NCI-H2196 treated with DMSO at 0.1 percent for 48 hours (cell line): Measurements from ENCODE around the gene FBXO15.

ENCODE experiments used
- DNase-seq: peaks from one replicate; lab custom pipeline; 2025; ENCODE audit not compliant: unreplicated experiment; lab: John Stamatoyannopoulos, UW

The FBXO15 gene

DNA sequence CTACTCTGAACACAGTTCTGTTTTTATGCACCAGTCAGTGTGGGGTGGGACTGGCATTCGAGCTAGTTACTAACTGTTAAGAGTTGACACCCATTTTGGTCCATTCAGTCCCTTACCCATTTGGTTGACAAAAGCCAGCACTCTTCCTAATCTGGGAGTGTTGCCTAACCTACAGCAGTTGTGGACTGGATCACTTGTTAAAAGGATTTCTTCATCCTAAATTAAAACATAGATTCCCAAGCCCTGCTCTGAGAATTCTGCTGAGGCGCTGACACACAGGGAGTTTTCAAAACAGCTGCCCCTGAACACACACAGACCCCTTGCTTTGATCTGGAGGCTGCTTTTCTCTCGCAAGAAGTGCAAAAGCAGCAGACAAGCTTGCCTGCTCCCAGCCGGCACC lies 7.1 kb upstream of the FBXO15 start:
- no peak for DNase-seq

DNA sequence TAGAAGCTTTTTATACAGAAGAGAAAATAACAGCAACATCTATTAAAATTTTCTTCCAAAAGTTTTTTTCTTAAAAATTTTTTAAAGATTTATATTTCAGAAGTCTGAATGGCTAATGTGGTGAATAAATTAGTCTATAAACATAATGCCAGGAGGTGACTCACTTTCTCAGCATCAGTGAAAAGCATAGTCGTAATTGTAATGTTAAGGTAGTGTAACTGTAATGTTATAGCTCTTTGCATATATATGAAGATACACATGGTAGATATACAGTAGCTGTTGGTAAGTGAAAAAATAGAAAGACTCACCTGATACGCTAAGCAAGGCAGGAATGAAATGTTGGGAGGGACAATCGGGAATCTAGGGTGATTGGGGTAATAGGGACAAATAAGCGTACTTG lies 6.2 kb upstream of the FBXO15 start:
- no peak for DNase-seq

DNA sequence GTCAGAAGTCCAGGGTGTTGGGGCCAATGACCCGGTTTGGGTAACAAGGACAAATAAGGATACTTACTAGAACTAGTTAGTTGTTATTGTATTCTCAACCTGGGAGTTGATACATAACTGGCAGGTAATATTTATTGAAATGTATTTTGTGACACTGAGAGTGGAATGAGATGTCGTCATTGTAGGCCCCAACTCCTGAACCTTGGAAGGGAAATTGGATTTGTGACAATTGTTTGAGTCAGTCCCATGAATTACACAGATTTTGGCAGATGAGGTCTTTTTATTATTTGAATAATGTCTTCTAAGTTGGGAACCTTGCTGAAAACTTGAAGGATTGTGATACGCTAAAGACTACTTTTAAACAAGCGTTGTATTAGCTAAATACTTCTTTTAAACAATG lies 5.7 kb upstream of the FBXO15 start:
- no peak for DNase-seq

DNA sequence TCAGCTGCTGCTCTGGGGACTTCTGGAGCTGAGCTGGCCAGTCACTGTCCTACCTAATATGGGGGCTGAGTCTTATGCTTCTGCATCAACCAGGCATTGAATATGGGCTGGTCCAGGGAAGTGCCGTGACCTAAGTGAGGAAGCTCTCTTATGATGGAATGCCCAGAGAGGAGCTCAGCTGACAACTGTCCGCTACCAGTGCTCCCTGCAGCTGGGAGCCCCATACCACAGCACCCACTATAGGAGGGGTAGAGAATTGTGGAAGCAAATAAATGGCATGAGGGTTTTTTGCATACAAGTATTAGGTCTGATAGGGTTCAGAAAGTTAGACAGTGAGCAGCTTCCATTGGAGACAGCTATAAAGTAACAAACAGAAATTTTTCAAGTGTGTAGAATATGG lies 5.2 kb upstream of the FBXO15 start:
- no peak for DNase-seq

DNA sequence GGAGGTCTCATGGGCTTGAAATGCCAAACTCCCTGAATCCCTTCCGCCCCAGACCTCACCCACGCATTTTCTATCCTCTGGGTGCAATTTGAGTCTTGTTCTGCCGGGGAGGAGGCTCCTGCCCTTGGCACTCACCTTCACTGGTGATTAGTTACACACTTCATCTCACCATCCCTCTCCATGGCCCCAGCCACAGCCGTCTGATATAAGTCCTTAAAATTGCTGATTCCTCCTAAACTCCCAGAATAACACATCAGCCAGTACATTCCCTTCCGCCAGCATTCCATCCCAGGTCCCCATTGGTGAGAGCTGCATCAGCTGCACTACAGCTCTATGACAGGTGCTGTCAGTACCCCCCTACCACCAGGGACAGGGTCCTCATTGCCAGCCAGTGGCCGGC lies 4.6 kb upstream of the FBXO15 start:
- no peak for DNase-seq

DNA sequence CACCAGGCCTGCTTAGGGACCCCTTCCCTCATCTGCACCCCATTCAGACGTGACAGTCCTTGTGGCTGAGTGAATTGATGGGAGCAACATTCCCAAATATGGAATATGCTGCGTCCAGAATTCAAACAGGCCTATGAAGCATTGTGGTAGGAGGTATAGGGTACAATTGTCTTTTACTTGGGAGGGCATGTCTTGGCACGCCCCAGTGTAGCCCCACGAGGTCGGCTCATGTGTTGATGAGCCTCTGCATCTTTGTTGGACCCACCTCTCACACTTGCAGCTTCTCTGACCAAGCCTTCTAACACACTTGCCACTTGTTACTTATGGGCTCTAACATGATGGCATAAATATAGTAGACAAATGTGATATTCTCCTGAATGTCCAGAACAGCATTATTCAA lies 2.2 kb upstream of the FBXO15 start:
- no peak for DNase-seq

DNA sequence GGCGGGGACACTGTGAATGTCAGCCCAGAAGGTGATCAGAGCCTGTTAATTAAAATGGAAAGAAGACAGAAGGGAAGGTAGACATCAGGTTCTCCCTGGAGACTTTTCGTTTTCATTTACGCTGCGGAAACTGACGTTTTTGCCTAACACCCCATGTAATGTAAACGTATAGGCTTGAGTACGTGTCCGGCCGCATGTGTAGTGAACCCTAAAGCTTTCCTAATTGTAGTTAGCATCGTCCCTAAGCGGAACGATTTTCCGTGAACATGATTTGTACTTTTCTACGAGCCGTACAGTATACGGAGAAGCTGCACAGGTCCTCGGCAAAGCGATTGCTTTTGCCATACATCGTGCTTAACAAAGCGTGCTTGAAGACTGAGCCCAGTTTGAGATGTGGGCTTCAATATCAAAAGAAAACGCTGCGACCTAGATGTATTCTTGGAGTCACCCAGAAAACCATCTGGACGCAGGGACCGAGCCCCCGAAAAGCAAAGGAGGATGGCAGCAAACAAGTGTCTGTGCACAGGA lies 973 bp upstream of the FBXO15 start:
- no peak for DNase-seq

DNA sequence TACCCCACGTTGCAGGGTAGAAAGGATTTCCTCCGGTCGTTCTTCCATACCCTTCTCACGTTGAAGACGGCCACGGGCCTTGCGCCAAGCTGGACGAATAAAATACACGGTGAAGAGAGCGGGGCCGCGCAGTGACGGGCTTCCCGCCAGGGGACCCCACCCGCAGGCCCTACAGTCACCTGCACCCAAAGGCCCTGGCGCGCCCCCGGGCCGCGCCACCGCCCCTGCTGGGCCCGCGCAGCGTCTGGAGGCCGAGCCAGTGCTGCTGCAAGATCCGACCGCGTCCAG lies 199 bp downstream of the FBXO15 start:
- DNase-seq = no peak

DNA sequence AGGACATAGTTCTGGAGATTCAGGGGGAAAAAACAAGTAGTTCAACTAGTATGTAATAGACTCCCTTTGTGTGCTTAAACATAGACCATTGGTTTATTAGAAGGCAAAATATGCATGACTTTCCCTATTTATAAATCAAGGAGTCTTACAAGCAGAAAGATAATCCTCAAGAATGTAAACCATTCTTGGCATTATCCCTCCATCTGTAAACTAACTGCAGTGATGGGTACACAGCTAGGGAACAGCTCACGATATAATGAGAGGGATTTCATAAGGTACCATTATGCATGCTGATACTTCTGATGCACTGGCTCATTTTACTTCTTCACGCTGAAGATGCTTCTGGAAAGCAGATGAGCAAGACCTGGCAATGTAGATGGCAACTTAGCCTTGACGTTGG lies 878 bp downstream of the FBXO15 start:
- DNase-seq = no peak

DNA sequence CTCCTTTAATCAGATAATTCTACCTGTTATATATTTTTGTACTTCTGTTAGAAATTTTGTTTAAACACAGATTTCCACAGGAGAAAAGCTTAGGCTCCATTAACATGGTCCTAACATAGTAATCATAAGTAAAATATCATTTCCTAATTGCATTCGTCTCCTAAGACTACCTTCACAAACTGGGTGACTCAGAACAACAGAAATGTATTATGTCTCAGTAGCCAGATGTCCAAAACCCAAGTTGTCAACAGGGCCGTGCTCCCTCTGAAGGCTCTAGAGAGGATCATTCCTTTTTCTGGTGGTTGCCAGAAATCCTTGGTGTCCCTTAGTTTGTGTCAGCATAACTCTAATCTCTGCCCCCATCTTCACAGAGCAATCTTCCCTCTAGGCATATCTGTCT lies 5.4 kb downstream of the FBXO15 start:
- DNase-seq = no peak

DNA sequence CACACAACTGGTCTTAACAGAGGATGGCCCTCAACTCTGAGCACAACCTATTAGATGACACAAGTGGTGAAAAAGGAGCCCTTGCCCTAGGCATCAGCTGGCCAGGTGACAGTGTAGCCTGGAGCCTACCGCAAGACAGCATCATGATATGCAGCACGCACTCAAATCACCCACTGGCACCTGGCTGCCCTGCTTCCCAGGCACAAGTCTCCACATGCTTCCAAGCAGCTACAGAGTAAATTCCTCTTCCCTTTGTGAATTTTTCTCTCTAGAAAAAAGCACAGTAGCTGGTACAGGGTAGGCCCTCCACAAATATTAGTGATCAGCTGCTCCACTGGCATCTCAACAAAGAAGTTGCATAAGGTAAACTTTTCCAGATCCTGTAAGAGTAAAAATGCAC lies 6.0 kb downstream of the FBXO15 start:
- no peak for DNase-seq

DNA sequence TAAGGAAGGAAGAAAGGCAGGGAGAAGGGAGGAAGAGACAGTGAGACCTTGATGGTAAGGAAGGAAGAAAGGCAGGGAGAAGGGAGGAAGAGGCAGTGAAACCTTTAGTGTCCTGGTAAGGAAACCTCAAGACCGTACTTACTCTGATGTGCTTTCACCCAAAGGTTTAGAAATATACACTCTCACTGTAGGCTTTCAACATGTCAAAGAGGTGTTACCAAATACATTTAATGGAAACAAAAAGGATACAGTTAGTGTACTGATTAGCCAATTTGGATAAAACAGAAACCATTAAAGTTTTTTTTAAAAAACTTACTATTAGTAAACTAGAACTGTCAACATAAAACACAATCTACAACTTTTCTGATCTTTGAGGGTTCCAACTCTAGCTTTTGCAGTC lies 7.1 kb downstream of the FBXO15 start:
- no peak for DNase-seq

DNA sequence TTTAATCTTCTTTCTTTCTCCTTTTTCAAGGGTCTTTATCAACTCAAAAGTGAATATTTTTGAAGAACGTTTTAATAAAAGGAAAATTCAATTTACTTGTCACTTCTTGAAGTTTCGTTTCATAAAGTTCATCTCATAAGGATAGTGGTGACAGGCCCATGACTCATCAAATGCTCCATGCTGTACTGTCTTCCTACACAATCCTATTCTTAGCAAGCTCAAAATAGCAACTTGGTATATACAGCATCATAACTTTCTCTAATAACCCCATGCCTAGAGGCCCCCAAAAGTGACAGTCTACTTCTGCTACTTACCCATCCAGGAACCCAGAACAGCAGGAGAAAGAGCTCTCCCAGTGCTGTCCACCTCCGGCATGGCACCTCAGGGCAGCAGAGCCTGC lies 7.7 kb downstream of the FBXO15 start:
- DNase-seq = no peak

DNA sequence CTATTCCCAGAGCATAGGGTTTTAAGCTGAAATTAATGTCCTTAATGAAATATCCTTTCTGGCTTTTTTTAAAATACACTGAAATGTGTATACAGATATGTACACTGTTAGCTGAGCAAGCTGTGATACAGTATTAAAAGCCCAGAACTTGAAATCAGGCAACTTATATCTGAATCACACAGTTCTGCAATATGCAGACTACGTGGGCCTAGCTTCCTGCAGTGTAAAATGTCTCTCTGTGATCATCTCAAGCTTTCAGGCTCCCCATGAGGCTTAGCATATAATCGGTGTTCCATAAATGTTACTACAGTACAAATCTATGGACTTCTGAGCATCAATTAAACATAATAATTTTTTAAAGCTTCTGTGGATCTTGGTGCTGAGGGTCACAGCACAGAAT lies 8.2 kb downstream of the FBXO15 start:
- no peak for DNase-seq

DNA sequence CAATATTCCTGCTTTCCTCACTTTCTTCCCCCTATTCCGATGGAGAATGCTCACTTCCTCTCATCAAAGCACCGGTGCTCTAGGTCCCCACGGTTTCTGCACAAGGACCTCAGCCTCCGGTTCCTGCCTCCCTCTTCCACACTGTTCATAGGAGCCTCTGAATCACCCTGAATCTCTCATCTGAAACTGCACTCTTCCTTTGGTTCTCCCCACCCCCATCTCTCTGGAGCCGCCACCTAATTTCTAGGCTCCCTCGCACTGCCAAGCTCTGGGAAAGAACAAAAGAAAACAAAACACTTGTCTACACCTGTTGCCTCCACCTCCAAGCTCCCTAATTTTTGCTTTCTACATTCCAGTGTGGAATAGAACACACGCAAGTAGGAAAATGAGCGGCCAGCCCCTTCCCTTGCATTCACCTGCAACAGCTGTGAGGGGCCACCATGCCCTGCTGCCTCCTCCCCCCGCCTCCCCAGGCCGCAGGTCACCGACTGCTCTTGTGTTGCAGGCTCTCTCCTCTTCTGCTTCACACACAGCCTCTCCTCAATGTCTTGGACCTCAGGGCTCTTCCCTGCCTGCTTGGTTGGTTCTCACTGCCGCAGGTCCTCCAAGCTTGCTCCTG lies 9.6 kb downstream of the FBXO15 start:
- DNase-seq = no peak

DNA sequence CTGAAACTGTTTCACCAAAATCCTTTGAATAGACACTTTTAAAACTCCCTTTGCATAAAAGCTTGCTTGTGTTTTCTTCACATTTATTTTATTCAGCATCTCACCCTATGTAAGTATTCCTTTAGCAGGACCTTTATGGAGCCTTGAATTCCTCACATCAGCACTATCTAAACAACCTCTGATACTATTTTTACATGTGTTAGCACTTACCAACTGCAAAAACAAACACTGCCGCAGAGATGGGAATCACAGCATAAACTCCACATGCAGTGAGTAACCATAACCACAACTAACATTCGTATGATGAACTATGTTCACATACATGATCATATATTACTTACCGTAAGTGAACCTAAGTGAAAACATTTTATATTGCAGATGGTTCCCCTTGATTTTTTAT lies 15.4 kb downstream of the FBXO15 start:
- no peak for DNase-seq

DNA sequence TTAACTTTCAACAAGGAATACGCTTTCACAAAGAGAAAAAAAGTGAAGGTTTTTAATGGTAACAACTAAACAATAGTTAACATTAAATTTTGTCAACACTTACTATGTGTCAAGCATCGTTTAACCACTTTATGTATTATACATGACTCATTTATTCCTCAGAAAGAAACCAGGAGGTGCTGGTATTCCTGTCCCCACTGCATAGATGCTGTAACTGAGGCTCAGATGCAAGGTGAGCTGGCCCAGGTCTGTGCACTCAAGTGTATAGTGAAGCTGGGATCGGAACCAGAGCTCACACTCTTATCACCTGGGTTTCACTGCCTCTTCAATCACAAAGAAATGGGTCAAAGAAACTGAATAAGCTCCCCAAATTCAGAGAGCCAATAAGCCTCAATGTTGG lies 16.5 kb downstream of the FBXO15 start:
- DNase-seq = no peak

DNA sequence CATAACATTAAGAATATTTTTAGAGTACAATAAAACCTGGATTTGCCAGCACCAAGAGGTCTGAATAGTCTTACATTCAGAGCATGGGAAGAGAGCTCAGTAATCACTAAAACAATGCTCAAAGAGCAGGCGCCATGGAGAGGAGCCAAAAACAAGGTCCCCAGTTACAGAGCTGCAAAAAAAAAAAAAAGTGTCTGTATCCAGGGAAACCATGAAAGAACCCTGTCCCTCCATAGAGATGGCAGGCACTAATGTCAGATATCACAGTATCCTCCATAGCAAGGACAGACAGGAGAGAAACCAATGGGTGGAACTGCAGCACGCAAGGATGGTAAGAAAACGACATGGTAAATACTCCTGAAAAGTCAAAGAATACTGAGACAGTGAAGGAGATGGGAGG lies 19.5 kb downstream of the FBXO15 start:
- DNase-seq = no peak

DNA sequence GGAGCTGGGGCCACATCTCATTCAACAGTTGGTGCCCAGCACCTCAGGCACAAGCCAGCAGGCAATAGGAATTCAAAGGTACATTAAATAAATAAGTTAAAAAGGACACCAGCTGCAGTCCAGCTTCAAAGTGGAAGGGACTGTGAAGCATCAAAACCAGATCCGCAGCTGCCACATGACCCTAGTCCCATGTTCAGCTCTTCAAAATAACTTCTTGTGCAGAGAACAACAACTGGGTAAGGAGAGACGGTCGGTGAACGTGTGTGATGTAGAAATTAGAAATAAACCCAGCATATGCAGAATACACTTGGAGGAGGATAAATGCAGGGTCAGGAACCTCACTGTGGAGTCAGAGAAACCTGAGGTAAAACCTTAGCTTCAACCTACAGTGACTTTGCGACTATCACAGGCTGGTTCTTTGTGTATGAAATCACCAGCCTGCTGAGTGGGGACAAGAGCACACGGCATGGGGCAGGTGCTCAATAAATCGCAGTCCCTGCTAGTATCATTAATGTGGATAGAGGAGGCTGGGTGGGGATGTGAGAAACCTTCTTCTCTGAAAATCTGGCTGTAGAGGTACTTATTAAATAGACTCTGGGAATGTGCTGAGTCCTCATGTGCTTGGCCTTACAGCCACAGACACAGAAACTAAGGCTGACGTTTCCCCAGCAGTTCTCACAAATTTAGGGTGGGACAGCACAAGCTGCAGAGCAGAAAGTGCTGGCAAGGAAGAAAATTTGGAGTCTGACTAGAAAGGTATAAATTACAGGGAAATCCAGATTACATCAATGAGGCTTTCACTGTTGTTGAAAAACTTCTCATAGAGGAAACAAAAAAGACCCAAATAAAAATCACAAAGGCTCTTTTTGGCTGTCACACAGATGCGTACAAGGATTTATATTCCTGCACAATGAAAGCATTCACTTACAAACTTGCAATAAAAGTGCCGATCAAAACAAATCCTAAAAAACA lies 20.7 kb downstream of the FBXO15 start:
- no peak for DNase-seq

DNA sequence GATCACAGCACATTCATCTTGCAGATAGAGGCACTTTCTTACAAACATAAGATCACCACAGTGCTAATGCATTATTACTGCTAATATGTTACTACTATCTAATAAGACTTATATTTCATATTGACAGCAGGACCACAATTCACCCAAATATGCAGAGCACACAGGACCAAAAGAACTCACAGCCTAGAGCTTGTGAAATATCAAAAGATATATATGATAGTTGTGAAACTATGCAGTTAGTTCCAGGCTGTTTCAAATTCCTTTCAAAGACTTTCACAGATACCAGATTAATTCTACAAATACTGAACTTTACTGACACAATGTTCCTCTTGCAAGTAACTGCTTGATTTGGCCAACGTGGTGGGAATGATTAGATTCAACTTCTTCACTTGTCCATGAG lies 23.0 kb downstream of the FBXO15 start:
- no peak for DNase-seq

DNA sequence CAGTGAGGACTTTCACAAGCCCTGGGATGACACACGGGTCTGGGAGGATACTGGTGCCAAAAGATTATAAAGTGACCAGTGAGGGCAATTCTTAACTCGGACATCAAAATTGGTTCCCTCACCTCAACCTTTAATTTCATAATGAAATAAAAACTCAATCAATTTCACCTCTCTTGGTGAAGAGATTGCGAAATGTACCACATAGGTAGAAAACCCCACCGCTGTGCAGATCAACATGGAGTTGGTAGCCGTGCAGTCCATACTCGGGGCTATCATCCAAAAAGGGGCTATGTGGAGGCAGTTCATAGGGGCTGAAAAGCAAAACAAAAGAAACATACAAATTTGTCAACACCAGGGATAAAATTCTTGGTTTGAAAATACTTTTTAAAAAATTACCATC lies 24.4 kb downstream of the FBXO15 start:
- DNase-seq = no peak

DNA sequence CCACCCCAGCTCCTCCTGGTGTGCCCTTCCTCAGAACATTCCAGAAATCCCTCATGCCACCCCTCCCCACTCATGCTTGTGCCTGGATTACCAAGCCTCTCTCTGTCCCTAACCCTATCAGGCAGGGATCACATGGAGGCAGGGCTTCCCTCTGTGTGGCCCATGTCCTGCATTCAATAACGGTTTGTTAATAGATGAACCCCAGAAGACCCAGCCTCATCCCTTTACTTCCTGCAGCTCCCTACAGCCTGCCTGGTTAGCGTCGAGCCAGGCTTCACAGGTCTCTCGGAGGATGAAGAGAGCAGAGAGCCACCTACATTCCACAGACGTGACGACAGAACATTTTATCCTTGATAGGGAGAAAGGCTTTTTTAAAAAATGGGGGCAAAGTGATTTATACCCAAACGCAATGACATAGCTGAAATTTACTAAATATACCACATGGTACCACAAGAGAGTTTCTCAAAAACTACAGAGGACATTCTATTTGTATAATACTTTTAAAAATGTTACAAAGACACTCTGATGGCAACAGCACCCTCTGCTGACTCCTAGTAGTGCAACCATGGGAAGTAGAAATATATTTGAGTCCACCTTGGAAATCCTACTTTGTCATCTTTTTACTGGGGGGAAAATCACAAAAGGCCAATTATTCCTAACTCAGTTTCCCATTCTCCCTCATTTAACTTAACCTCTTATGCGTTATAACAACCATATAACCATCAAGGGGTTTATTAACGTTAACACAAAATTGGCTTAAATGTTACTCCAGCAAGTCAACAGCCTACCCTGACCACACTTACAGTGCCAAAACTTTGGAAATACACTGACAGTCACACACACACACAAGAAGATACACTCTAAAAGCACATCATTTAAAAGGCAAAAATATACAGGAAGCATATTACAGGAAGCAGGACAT lies 30.7 kb downstream of the FBXO15 start:
- no peak for DNase-seq
